HepG2 (cell line): Measurements from ENCODE around the gene EPHA5. TPM values are rescaled to one million over a fixed set of nuclear protein-coding genes. Genes with fewer than 3 reads are reported as not detected.
A peak's percentile ranks its signal among the peaks of the same experiment; 100 is the strongest.

Source experiments
- ATAC-seq: fragments of 200-7000 bp; cut with Tn5 transposase; 3 replicates; pipeline ENCODE4 v1.9.1; 2020; ENCODE audit warnings: mild to moderate bottlenecking, moderate library complexity
- BruUV-seq: library from RNA; stranded (reverse); fragments of 400-500 nt; replicated peaks from 2 replicates; lab custom pipeline; 2021; lab: Mats Ljungman, UMichigan
- CTCF ChIA-PET: fragments of 300-600 bp; formaldehyde crosslinking; extraction: SDS; loops from one replicate; lab custom pipeline; 2021; ENCODE audit warnings: low total read pairs, inconsistent platforms, low intra/inter-chr PET ratio; lab: Yijun Ruan, JAX
- POLR2A ChIA-PET: fragments of 350-600 bp; sonication (Branson Sonifier 250); formaldehyde crosslinking; loops from one replicate; lab custom pipeline; 2020; ENCODE audit warnings: antibody characterized with exemption, inconsistent platforms; lab: Yijun Ruan, JAX
- DNase-seq: peaks from one replicate; pipeline ENCODE4 v3.0.0-alpha.2; 2015; ENCODE audit warnings: low spot score
- FAIRE-seq: peaks from 3 replicates; lab custom pipeline; 2011; peaks lifted over from hg19 to GRCh38; lab: Jason Lieb, UNC
- H2AFZ ChIP-seq: one replicate; pipeline ENCODE4 v1.6.1; 2011; ENCODE audit warnings: low read length, inconsistent platforms
- H3K27ac ChIP-seq: fragments of 300-600 bp; 3 replicates; pipeline ENCODE4 v1.8.0; 2011; ENCODE audit warnings: mixed run types, mild to moderate bottlenecking, mixed read lengths, low read length, inconsistent platforms; ENCODE audit not compliant: insufficient read depth; ENCODE audit errors: extremely low read length
- H3K27me3 ChIP-seq, 2 experiments: fragments of 200-600 bp in 1 of 2; 2 replicates in 1 of 2; 3 replicates in 1 of 2; pipeline versions ENCODE4 v1.6.0 to v1.8.0; 2011; ENCODE audit warnings: low read length in 2 of 2, mild to moderate bottlenecking in 2 of 2, moderate library complexity in 2 of 2, inconsistent platforms in 1 of 2; ENCODE audit not compliant: insufficient read depth in 2 of 2, control insufficient read depth in 1 of 2
- H3K36me3 ChIP-seq, 2 experiments: fragments of 200-600 bp in 1 of 2; replicated peaks in 1 of 2; 2 replicates in 1 of 2; 3 replicates in 1 of 2; pipeline versions ENCODE4 v1.5.1 to v1.8.0; 2011; ENCODE audit warnings: low read length in 2 of 2, inconsistent platforms in 1 of 2; ENCODE audit not compliant: insufficient read depth in 2 of 2, control insufficient read depth in 1 of 2
- H3K4me1 ChIP-seq: 2 replicates; pipeline ENCODE4 v1.5.1; 2012; ENCODE audit warnings: low read length, inconsistent platforms; ENCODE audit not compliant: insufficient read depth
- H3K4me2 ChIP-seq: 2 replicates; pipeline ENCODE4 v1.6.0; 2011; ENCODE audit warnings: low read depth, low read length, inconsistent platforms
- H3K4me3 ChIP-seq, 3 experiments: fragments of 200-600 bp in 1 of 3; sonication (generic), shearing (Covaris generic) in 1 of 3; replicated peaks in 1 of 3; 2 replicates each; pipeline ENCODE4 v1.5.1; 2011 to 2016; ENCODE audit warnings: low read length in 3 of 3, inconsistent platforms in 2 of 3, low read depth in 2 of 3, mild to moderate bottlenecking in 2 of 3, control low read depth in 1 of 3, mixed read lengths in 1 of 3; ENCODE audit not compliant: insufficient read depth in 1 of 3
- H3K79me2 ChIP-seq: one replicate; pipeline ENCODE4 v1.6.1; 2011; ENCODE audit warnings: low read length, inconsistent platforms; ENCODE audit not compliant: insufficient read depth
- H3K9ac ChIP-seq: 2 replicates; pipeline ENCODE4 v1.6.0; 2011; ENCODE audit warnings: mild to moderate bottlenecking, low read depth, low read length, inconsistent platforms; ENCODE audit not compliant: insufficient read depth
- H3K9me3 ChIP-seq: 2 replicates; pipeline ENCODE4 v1.5.1; 2012; ENCODE audit warnings: mild to moderate bottlenecking, low read length
- H4K20me1 ChIP-seq: 2 replicates; pipeline ENCODE4 v1.6.0; 2011; ENCODE audit warnings: inconsistent platforms, mild to moderate bottlenecking, low read length, moderate library complexity; ENCODE audit not compliant: insufficient read depth
- BHLHE40 ChIP-seq: IDR thresholded peaks from 2 replicates; pipeline ENCODE4 v1.6.1; 2011; ENCODE audit warnings: low read length, improper control_type of control experiment
- CBFB ChIP-seq: sonication (generic); formaldehyde crosslinking; IDR thresholded peaks from 2 replicates; pipeline ENCODE4 v1.4.0; 2020; ENCODE audit warnings: missing genetic modification reagents
- CEBPB ChIP-seq: IDR thresholded peaks from 2 replicates; pipeline ENCODE4 v1.6.1; 2011; ENCODE audit warnings: low read depth, low read length, improper control_type of control experiment, borderline replicate concordance
- EEA1 ChIP-seq: sonication (generic); formaldehyde crosslinking; IDR thresholded peaks from 2 replicates; pipeline ENCODE4 v1.5.1; 2020; ENCODE audit warnings: mild to moderate bottlenecking, missing genetic modification reagents, borderline replicate concordance
- ELF3 ChIP-seq: IDR thresholded peaks from 2 replicates; pipeline ENCODE4 v1.6.1; 2016; ENCODE audit warnings: missing genetic modification reagents, missing compliant biosample characterization
- FOSL2 ChIP-seq: sonication (generic); formaldehyde crosslinking; IDR thresholded peaks from 2 replicates; pipeline ENCODE4 v1.4.0; 2020; ENCODE audit warnings: missing genetic modification reagents
- ISL2 ChIP-seq: sonication (generic); formaldehyde crosslinking; IDR thresholded peaks from 2 replicates; pipeline ENCODE4 v1.5.0; 2020; ENCODE audit warnings: missing genetic modification reagents
- NFYB ChIP-seq: sonication (generic); formaldehyde crosslinking; IDR thresholded peaks from 2 replicates; pipeline ENCODE4 v1.4.0; 2020; ENCODE audit warnings: missing genetic modification reagents
- TARDBP ChIP-seq: sonication (generic); formaldehyde crosslinking; IDR thresholded peaks from 2 replicates; pipeline ENCODE4 v1.8.0; 2022; ENCODE audit warnings: mild to moderate bottlenecking, missing genetic modification reagents
- U2AF1 ChIP-seq: fragments of 200-400 bp; formaldehyde crosslinking; optimal IDR thresholded peaks from 2 replicates; pipeline ENCODE3; 2017; ENCODE audit warnings: mild to moderate bottlenecking, low read depth, low read length
- ZBTB7A ChIP-seq: sonication (generic); formaldehyde crosslinking; IDR thresholded peaks from 2 replicates; pipeline ENCODE4 v1.8.0; 2022; ENCODE audit warnings: mild to moderate bottlenecking, missing genetic modification reagents
- ZNF224 ChIP-seq: sonication (generic); formaldehyde crosslinking; IDR thresholded peaks from 2 replicates; pipeline ENCODE4 v1.5.0; 2020; ENCODE audit warnings: mild to moderate bottlenecking, missing genetic modification reagents
- ZNF335 ChIP-seq: sonication (generic); formaldehyde crosslinking; IDR thresholded peaks from 2 replicates; pipeline ENCODE4 v1.4.0; 2020; ENCODE audit warnings: missing genetic modification reagents
- ZNF605 ChIP-seq: sonication (generic); formaldehyde crosslinking; IDR thresholded peaks from 2 replicates; pipeline ENCODE4 v1.8.0; 2022; ENCODE audit warnings: mild to moderate bottlenecking, missing genetic modification reagents
- ZNF652 ChIP-seq: IDR thresholded peaks from 2 replicates; pipeline ENCODE4 v1.6.1; 2016; ENCODE audit warnings: low read depth, borderline replicate concordance
- ZNF660 ChIP-seq: sonication (generic); formaldehyde crosslinking; IDR thresholded peaks from 2 replicates; pipeline ENCODE4 v1.5.1; 2020; ENCODE audit warnings: mild to moderate bottlenecking, low read depth, missing genetic modification reagents, borderline replicate concordance
- WGBS: methylation state at CpG from one replicate; pipeline ENCODE4 v1.1.6; 2017; ENCODE audit warnings: low lambda C conversion rate; 5-methylcytosine and 5-hydroxymethylcytosine counted together
- in situ Hi-C: cut with HindIII; loops from 2 replicates; pipeline ENCODE4 v1.10.0; 2017; ENCODE audit warnings: low pct_unique_long_range_greater_than_20kb; ENCODE audit not compliant: extremely low pct_ligation_motif_present
- intact Hi-C: fragments of 100-400 bp; cut with micrococcal nuclease; formaldehyde crosslinking; loops from one replicate; pipeline ENCODE4 v1.10.0; 2022; ENCODE audit not compliant: unreplicated experiment
- polyA plus RNA-seq, 8 experiments: library from polyadenylated mRNA; depleted of rRNA in 3 of 8; stranded (reverse) in 7 of 8; unstranded in 1 of 8; fragments of >200 nt; fragmentation: Illumina TruSeq in 4 of 8; extraction: Trizol in 4 of 8; gene quantifications; 2 replicates each; pipeline versions ENCODE4 v1.2.1 to v1.2.3, GENCODE V29; 2011 to 2016; ENCODE audit warnings: low read depth in 4 of 8, missing spikeins in 1 of 8, mixed read lengths in 1 of 8; ENCODE audit not compliant: insufficient read depth in 1 of 8
- total RNA-seq, 5 experiments: library from RNA; depleted of rRNA; stranded (reverse); fragments of >200 nt; fragmentation: Illumina TruSeq; extraction: Trizol; gene quantifications; 2 replicates each; pipeline ENCODE4 v1.2.3, GENCODE V29; 2016; ENCODE audit warnings: low read depth in 1 of 5
- TF ChIP-seq, protein P1 (sequence below): sonication (generic); formaldehyde crosslinking; IDR thresholded peaks from 2 replicates; pipeline ENCODE4 v1.4.0; 2020; ENCODE audit warnings: missing genetic modification reagents
- TF ChIP-seq, protein P2 (sequence below): sonication (generic); formaldehyde crosslinking; IDR thresholded peaks from 2 replicates; pipeline ENCODE4 v1.5.0; 2020; ENCODE audit warnings: missing genetic modification reagents
- TF ChIP-seq, protein P3 (sequence below): sonication (generic); formaldehyde crosslinking; IDR thresholded peaks from 2 replicates; pipeline ENCODE4 v1.4.0; 2020; ENCODE audit warnings: missing genetic modification reagents

Gene EPHA5
- total and polyA plus RNA-seq, 2 of the 13 experiments (the other 11 are each of a cell fraction or from before 2014, with no cell fraction given): not detected

- CTCF ChIA-PET: no interaction called here
- H3K36me3 ChIP-seq: no peaks in the 10 kb centered on the region
- POLR2A ChIA-PET: no interaction called here
- intact Hi-C loops (no loop called here), in situ Hi-C loops (no loop called here)
- H3K4me2 ChIP-seq: no peak overlapping the region
- no TSS peak for BruUV-seq
- ATAC-seq (no peak), FAIRE-seq (no peak), DNase-seq (no peak)
- H3K27ac ChIP-seq: no peak overlapping the region
- TF ChIP-seq NFYB (CRISPR knock-in tag) (no peak), CEBPB (peak; percentile 73; the same call in 1 of the 2 replicates)
- H3K4me1 ChIP-seq: no peaks in the 10 kb centered on the region
- no peaks in the 10 kb centered on the region for H3K9me3 ChIP-seq
- H3K4me3 ChIP-seq: no peak overlapping the region
- 8% methylated on average over 2 of the region's 2 CpGs for WGBS
- H4K20me1 ChIP-seq: no peaks in the 10 kb centered on the region
- H3K9ac ChIP-seq: no peak overlapping the region
- no peaks in the 10 kb centered on the region for H3K79me2 ChIP-seq
- H3K27me3 ChIP-seq: no peaks in the 10 kb centered on the region
- no peak overlapping the region for H2AFZ ChIP-seq
Measured at GRCh38 chr4:65561164-65561563, 109.1 kb downstream of the EPHA5 start.

- 0% methylated on average over 4 of the region's 4 CpGs for WGBS
- H3K4me1 ChIP-seq: no peaks in the 10 kb centered on the region
- no peak overlapping the region for H3K4me3 ChIP-seq
- no peak overlapping the region for H3K4me2 ChIP-seq
- no peaks in the 10 kb centered on the region for H3K36me3 ChIP-seq
- no peaks in the 10 kb centered on the region for H3K79me2 ChIP-seq
- DNase-seq: no peak
- H4K20me1 ChIP-seq: no peaks in the 10 kb centered on the region
- H3K9ac ChIP-seq: no peak overlapping the region
- intact Hi-C loops (no loop called here), in situ Hi-C loops (no loop called here)
- H3K27ac ChIP-seq: no peak overlapping the region
- ATAC-seq: no peak
- no peaks in the 10 kb centered on the region for H3K27me3 ChIP-seq
- ChIA-PET CTCF (no interaction called here), POLR2A (no interaction called here)
- FAIRE-seq: no peak
- H3K9me3 ChIP-seq: no peaks in the 10 kb centered on the region
- BruUV-seq: no TSS peak
- no peak overlapping the region for H2AFZ ChIP-seq
- TF ChIP-seq, protein P1, sequence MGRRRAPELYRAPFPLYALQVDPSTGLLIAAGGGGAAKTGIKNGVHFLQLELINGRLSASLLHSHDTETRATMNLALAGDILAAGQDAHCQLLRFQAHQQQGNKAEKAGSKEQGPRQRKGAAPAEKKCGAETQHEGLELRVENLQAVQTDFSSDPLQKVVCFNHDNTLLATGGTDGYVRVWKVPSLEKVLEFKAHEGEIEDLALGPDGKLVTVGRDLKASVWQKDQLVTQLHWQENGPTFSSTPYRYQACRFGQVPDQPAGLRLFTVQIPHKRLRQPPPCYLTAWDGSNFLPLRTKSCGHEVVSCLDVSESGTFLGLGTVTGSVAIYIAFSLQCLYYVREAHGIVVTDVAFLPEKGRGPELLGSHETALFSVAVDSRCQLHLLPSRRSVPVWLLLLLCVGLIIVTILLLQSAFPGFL: no peak
- no peak for TF ChIP-seq BHLHE40
- no peak for TF ChIP-seq ZNF660
- TF ChIP-seq ZNF652: no peak
- no peak for TF ChIP-seq ZNF605
- TF ChIP-seq EEA1 (CRISPR knock-in tag): no peak
- no peak for TF ChIP-seq TARDBP (CRISPR knock-in tag)
- no peak for TF ChIP-seq FOSL2
- TF ChIP-seq U2AF1: no peak
- no peak for TF ChIP-seq CBFB (CRISPR knock-in tag)
- no peak for TF ChIP-seq ZNF335 (CRISPR knock-in tag)
- no peak for TF ChIP-seq ISL2 (CRISPR knock-in tag)
- TF ChIP-seq, protein P2, sequence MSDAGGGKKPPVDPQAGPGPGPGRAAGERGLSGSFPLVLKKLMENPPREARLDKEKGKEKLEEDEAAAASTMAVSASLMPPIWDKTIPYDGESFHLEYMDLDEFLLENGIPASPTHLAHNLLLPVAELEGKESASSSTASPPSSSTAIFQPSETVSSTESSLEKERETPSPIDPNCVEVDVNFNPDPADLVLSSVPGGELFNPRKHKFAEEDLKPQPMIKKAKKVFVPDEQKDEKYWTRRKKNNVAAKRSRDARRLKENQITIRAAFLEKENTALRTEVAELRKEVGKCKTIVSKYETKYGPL: no peak
- no peak for TF ChIP-seq ZBTB7A (CRISPR knock-in tag)
- no peak for TF ChIP-seq ZNF224 (CRISPR knock-in tag)
- TF ChIP-seq, protein P3, sequence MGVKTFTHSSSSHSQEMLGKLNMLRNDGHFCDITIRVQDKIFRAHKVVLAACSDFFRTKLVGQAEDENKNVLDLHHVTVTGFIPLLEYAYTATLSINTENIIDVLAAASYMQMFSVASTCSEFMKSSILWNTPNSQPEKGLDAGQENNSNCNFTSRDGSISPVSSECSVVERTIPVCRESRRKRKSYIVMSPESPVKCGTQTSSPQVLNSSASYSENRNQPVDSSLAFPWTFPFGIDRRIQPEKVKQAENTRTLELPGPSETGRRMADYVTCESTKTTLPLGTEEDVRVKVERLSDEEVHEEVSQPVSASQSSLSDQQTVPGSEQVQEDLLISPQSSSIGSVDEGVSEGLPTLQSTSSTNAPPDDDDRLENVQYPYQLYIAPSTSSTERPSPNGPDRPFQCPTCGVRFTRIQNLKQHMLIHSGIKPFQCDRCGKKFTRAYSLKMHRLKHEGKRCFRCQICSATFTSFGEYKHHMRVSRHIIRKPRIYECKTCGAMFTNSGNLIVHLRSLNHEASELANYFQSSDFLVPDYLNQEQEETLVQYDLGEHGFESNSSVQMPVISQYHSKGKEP (CRISPR knock-in tag): no peak
- no peak for TF ChIP-seq ELF3
Measured at GRCh38 chr4:65559270-65559669, 111.0 kb downstream of the EPHA5 start.
